Heart left ventricle (tissue), 13 donors: ENCODE measurements around the gene ANXA10.

Experiments used
- CTCF ChIP-seq, 12 donors: fragments of 200-600 bp; sonication (generic) in 4 of 12; IDR thresholded peaks; one replicate each; pipeline versions ENCODE4 v1.5.0 to v1.8.0; 2018 to 2022; ENCODE audit warnings: antibody characterized with exemption in 12 of 12, mild to moderate bottlenecking in 5 of 12
- POLR2A ChIP-seq, 2 donors: fragments of 450-650 bp; IDR thresholded peaks; one replicate each; pipeline ENCODE4 v1.6.1; 2017; ENCODE audit warnings: antibody characterized with exemption in 2 of 2, mild to moderate bottlenecking in 2 of 2, moderate library complexity in 2 of 2
- donor health status: ischemic (EF 13 %, LVEDD 7.1; RV severe dilation, severe dysfunction).
- donor health status: DM: no; HTN: yes; CAD: no.
- donor health status: DM: no; HTN: no; CAD: no.
- donor health status: ischemic (EF 25% LVEDD 6.9; RV normal size, moderate dysfunction).
- donor health status: ischemic (EF 25% LVEDD 5.7; RV mildly dilated, moderate dysfunction).
- donor health status: ischemic (EF 35%, LVEDD 5.7; RV mildly dilated, moderate dysfunction).
- donor health status: nonischemic (EF 11% LVEDD 7.7; RV severe dilation, severe dysfunction).
- donor health status: DM: yes; HTN: yes; CAD: no.
- donor health status: PGD.
- donor health status: ischemic (EF 29% LVEDD 5.4; RV normal size, mild dysfunction).
- donor health status: nonischemic (EF 23%, LVEDD 6.1; RV moderate dilation, normal function).

GRCh38 chr4:168212656-168213055 is 120.3 kb downstream of the ANXA10 start:
- no peak for TF ChIP-seq CTCF (IDR thresholded peaks at IDR 0.05)
- TF ChIP-seq POLR2A (IDR thresholded peaks at IDR 0.05) = no peak
